GM20000 (cell line): ENCODE data around the gene TPP2.

ENCODE experiments used
- DNase-seq: peaks from one replicate; pipeline ENCODE4 v3.0.0; 2012; ENCODE audit warnings: low spot score
- TF ChIP-seq, protein P1 (sequence below): IDR thresholded peaks from 2 replicates; pipeline ENCODE4 v1.5.1; 2012; ENCODE audit warnings: mild to moderate bottlenecking, control low read depth; ENCODE audit errors: extremely low read depth, missing control alignments

Gene TPP2

GRCh38 chr13:102718746-102719145, 122.0 kb downstream of the TPP2 start:
- TF ChIP-seq, protein P1, sequence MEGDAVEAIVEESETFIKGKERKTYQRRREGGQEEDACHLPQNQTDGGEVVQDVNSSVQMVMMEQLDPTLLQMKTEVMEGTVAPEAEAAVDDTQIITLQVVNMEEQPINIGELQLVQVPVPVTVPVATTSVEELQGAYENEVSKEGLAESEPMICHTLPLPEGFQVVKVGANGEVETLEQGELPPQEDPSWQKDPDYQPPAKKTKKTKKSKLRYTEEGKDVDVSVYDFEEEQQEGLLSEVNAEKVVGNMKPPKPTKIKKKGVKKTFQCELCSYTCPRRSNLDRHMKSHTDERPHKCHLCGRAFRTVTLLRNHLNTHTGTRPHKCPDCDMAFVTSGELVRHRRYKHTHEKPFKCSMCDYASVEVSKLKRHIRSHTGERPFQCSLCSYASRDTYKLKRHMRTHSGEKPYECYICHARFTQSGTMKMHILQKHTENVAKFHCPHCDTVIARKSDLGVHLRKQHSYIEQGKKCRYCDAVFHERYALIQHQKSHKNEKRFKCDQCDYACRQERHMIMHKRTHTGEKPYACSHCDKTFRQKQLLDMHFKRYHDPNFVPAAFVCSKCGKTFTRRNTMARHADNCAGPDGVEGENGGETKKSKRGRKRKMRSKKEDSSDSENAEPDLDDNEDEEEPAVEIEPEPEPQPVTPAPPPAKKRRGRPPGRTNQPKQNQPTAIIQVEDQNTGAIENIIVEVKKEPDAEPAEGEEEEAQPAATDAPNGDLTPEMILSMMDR: no peak
- DNase-seq: no peak

DNA sequence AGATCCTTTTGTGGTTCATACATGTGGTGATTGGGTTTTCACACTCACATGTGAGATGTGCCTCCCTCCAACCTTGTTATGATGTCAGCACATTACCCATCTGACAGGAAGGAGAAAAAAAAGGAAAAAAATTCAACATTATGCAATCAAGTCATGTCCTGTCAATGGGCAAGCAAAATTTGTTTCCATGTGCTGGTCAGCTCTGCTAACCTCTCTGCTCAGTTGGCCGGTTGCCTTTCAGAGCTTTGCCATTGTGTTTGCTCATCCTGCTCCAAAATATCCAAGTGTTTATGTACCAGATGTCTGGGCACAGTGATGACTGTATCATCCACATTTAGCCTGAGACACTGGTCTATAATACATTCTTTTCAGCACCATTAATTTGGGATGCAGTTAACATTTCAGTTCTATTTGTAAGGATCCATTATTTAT, 125.0 kb downstream of the TPP2 start:
- no peak for DNase-seq
- TF ChIP-seq, protein P1: no peak

DNA sequence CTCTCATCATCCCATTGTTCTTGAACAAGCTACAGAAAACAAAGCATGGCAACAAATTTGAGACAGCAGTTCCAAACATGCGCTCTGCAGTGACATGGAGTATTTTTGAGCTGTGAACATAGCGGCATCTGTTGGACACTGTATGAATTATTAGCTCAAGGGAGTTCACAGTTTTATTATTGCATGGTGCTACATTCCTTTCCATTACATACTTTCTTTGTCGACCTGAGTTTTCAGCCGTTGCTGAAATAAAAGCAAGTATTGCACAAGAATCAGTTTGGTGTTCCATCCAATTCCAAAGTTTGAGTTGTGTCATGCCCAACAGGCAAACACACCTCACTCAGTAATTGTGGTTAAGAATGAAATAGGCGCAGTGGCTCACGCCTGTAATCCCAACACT, 128.1 kb downstream of the TPP2 start:
- TF ChIP-seq, protein P1: peak; percentile 8
- peak; percentile 17 for DNase-seq

- DNase-seq: peak; percentile 9
- TF ChIP-seq, protein P1: no peak
Observed at GRCh38 chr13:102726430-102726829, 129.6 kb downstream of the TPP2 start.
